Neural cell (in vitro differentiated cells): ENCODE results near the gene KIF12. TPM values are rescaled to one million over a fixed set of nuclear protein-coding genes. Genes with fewer than 3 reads are reported as not detected.

ENCODE experiments used
- H2AFZ ChIP-seq: fragments of 200-600, 300-800 bp; sonication (generic), shearing (Covaris generic); 2 replicates; pipeline ENCODE4 v1.6.0; 2014; ENCODE audit warnings: low read depth, mild to moderate bottlenecking, antibody characterized with exemption, low read length, moderate library complexity
- H3F3A ChIP-seq: fragments of 200-600 bp; shearing (Covaris generic); 2 replicates; pipeline ENCODE4 v1.6.1; 2016; ENCODE audit warnings: mild to moderate bottlenecking, moderate library complexity, mixed read lengths, antibody characterized with exemption, low read length; ENCODE audit not compliant: insufficient read depth, poor library complexity, severe bottlenecking
- H3K27ac ChIP-seq: fragments of 200-600, 300-800 bp; sonication (generic), shearing (Covaris generic); 2 replicates; pipeline ENCODE4 v1.5.1; 2014; ENCODE audit warnings: mild to moderate bottlenecking, low read length, moderate library complexity
- H3K27me3 ChIP-seq: fragments of 300-800, 200-600 bp; sonication (generic), shearing (Covaris generic); 2 replicates; pipeline ENCODE4 v1.6.0; 2014; ENCODE audit warnings: mild to moderate bottlenecking, low read depth, low read length, moderate library complexity; ENCODE audit not compliant: insufficient read depth
- H3K36me3 ChIP-seq: fragments of 300-800, 200-600 bp; sonication (generic), shearing (Covaris generic); 2 replicates; pipeline ENCODE4 v1.5.1; 2014; ENCODE audit warnings: mild to moderate bottlenecking, antibody characterized with exemption, low read length, moderate library complexity; ENCODE audit not compliant: insufficient read depth
- H3K4me2 ChIP-seq: fragments of 300-800, 200-600 bp; sonication (generic), shearing (Covaris generic); 2 replicates; pipeline ENCODE4 v1.6.0; 2014; ENCODE audit warnings: mild to moderate bottlenecking, low read length
- H3K4me3 ChIP-seq: fragments of 300-800, 200-600 bp; sonication (generic), shearing (Covaris generic); 2 replicates; pipeline ENCODE4 v1.5.1; 2014; ENCODE audit warnings: mild to moderate bottlenecking, low read length, moderate library complexity
- H3K79me2 ChIP-seq: fragments of 200-600 bp; shearing (Covaris generic); replicated peaks from 2 replicates; pipeline ENCODE4 v1.6.0; 2014; ENCODE audit warnings: mild to moderate bottlenecking, low read length, moderate library complexity; ENCODE audit not compliant: insufficient read depth
- H3K9ac ChIP-seq: fragments of 300-800, 200-600 bp; sonication (generic), shearing (Covaris generic); 2 replicates; pipeline ENCODE4 v1.6.1; 2016; ENCODE audit warnings: mild to moderate bottlenecking, low read length, mixed read lengths
- H3K9me2 ChIP-seq: fragments of 200-600 bp; shearing (Covaris generic); 2 replicates; pipeline ENCODE4 v1.6.1; 2016; ENCODE audit warnings: mild to moderate bottlenecking, low read length, mixed read lengths; ENCODE audit not compliant: insufficient read depth
- H3K9me3 ChIP-seq: fragments of 200-600, 300-800 bp; sonication (generic), shearing (Covaris generic); 2 replicates; pipeline ENCODE4 v1.6.1; 2016; ENCODE audit warnings: mild to moderate bottlenecking, mixed run types, low read length, moderate library complexity, mixed read lengths
- H4K20me1 ChIP-seq: fragments of 200-600 bp; shearing (Covaris generic); 2 replicates; pipeline ENCODE4 v1.6.1; 2016; ENCODE audit warnings: mild to moderate bottlenecking, mixed run types; ENCODE audit not compliant: insufficient read depth
- EP300 ChIP-seq: fragments of 450-650 bp; conservative IDR thresholded peaks from 2 replicates; pipeline ENCODE4 v1.6.1; 2014; ENCODE audit warnings: antibody characterized with exemption, mild to moderate bottlenecking, moderate library complexity; ENCODE audit not compliant: poor library complexity, severe bottlenecking
- EZH2 ChIP-seq: fragments of 200-600, 300-800 bp; shearing (Covaris generic), sonication (generic); IDR thresholded peaks from 2 replicates; pipeline ENCODE4 v1.6.1; 2014; ENCODE audit warnings: antibody characterized with exemption, low read length, borderline replicate concordance, mild to moderate bottlenecking; ENCODE audit not compliant: insufficient read depth, poor library complexity, severe bottlenecking
- MXI1 ChIP-seq: fragments of 450-650 bp; conservative IDR thresholded peaks from 2 replicates; pipeline ENCODE4 v1.6.1; 2014; ENCODE audit warnings: antibody characterized with exemption, mild to moderate bottlenecking; ENCODE audit not compliant: poor library complexity, severe bottlenecking
- POLR2AphosphoS5 ChIP-seq: IDR thresholded peaks from 2 replicates; pipeline ENCODE4 v1.6.1; 2012
- RAD21 ChIP-seq: fragments of 450-650 bp; conservative IDR thresholded peaks from 2 replicates; pipeline ENCODE4 v1.6.1; 2014; ENCODE audit warnings: antibody characterized with exemption, mild to moderate bottlenecking, moderate library complexity
- SMC3 ChIP-seq: fragments of 450-650 bp; conservative IDR thresholded peaks from 2 replicates; pipeline ENCODE4 v1.6.1; 2014; ENCODE audit warnings: antibody characterized with exemption, mild to moderate bottlenecking, moderate library complexity; ENCODE audit not compliant: poor library complexity
- TAF1 ChIP-seq: IDR thresholded peaks from 2 replicates; pipeline ENCODE4 v1.6.1; 2012; ENCODE audit warnings: low read depth
- polyA plus RNA-seq: library from polyadenylated mRNA; depleted of rRNA; stranded (reverse); fragments of >200 nt; gene quantifications from 2 replicates; pipeline ENCODE4 v1.2.3, GENCODE V29; 2014
- TF ChIP-seq, protein P1 (sequence below): fragments of 450-650 bp; IDR thresholded peaks from 2 replicates; pipeline ENCODE4 v1.5.1; 2014; ENCODE audit warnings: antibody characterized with exemption, mild to moderate bottlenecking, moderate library complexity; ENCODE audit not compliant: poor library complexity, severe bottlenecking
- TF ChIP-seq, protein P2 (sequence below): IDR thresholded peaks from 2 replicates; pipeline ENCODE4 v1.6.1; 2012; ENCODE audit warnings: borderline replicate concordance

Gene KIF12
- polyA plus RNA-seq, 1 donor from 2014 or later: not detected

DNA sequence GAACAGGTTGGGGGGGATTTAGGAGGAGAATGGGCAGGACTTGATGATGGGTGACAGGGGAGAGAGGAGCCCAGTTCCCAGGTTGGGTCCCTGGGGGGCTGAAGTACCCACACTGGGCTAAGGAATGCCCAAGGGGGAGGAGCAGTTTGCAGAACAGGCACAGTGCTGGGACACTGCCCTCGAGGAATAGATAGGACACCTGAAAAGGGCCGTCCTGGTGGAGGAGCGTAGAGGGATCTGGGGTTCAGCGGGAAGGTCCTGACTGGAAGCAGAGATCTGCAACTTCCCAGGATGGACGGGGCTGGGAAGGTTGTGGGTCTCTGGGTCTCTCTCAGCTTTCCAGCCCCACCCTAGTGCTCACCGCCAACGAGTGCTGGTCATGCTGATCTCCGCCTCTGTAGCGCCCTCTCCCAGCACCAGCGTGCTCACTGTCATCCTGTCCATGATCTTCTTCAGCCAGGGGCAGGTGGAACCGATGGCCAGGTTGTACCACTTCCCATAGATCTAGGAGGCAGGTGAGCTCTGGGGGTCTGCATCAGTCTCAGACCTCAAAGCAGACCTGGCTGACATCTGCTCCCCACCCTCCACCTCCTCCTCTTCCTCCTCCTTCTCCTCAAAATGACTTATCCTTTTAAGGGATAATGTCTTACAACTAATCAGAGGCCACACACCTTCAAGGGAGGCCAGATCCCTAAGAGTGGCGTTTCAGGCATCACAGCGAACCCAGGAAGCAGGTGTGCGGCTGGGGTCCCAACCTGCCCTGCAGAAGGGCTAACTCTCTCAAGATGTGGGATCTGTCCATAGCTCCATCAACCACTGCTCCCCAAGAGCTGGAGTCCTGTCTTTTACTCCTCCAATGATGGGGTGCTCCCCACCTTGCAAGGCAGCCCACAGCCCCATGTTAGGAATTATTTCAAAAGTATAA lies 22.6 kb downstream of the KIF12 start:
- Histone ChIP-seq H4K20me1 (no peaks in the 10 kb centered on the region), H3F3A (no peaks in the 10 kb centered on the region), H3K27ac (no peak overlapping the region), H3K9me2 (no peaks in the 10 kb centered on the region), H3K4me3 (no peak overlapping the region), H2AFZ (no peak overlapping the region), H3K36me3 (no peaks in the 10 kb centered on the region), H3K4me2 (no peak overlapping the region), H3K79me2 (no peaks in the 10 kb centered on the region), H3K9ac (no peak overlapping the region), H3K27me3 (no peaks in the 10 kb centered on the region), H3K9me3 (no peaks in the 10 kb centered on the region)
- TF ChIP-seq, protein P1, sequence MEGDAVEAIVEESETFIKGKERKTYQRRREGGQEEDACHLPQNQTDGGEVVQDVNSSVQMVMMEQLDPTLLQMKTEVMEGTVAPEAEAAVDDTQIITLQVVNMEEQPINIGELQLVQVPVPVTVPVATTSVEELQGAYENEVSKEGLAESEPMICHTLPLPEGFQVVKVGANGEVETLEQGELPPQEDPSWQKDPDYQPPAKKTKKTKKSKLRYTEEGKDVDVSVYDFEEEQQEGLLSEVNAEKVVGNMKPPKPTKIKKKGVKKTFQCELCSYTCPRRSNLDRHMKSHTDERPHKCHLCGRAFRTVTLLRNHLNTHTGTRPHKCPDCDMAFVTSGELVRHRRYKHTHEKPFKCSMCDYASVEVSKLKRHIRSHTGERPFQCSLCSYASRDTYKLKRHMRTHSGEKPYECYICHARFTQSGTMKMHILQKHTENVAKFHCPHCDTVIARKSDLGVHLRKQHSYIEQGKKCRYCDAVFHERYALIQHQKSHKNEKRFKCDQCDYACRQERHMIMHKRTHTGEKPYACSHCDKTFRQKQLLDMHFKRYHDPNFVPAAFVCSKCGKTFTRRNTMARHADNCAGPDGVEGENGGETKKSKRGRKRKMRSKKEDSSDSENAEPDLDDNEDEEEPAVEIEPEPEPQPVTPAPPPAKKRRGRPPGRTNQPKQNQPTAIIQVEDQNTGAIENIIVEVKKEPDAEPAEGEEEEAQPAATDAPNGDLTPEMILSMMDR: no peak
- TF ChIP-seq TAF1 (no peak), POLR2AphosphoS5 (no peak), EP300 (no peak)
- TF ChIP-seq, protein P2, sequence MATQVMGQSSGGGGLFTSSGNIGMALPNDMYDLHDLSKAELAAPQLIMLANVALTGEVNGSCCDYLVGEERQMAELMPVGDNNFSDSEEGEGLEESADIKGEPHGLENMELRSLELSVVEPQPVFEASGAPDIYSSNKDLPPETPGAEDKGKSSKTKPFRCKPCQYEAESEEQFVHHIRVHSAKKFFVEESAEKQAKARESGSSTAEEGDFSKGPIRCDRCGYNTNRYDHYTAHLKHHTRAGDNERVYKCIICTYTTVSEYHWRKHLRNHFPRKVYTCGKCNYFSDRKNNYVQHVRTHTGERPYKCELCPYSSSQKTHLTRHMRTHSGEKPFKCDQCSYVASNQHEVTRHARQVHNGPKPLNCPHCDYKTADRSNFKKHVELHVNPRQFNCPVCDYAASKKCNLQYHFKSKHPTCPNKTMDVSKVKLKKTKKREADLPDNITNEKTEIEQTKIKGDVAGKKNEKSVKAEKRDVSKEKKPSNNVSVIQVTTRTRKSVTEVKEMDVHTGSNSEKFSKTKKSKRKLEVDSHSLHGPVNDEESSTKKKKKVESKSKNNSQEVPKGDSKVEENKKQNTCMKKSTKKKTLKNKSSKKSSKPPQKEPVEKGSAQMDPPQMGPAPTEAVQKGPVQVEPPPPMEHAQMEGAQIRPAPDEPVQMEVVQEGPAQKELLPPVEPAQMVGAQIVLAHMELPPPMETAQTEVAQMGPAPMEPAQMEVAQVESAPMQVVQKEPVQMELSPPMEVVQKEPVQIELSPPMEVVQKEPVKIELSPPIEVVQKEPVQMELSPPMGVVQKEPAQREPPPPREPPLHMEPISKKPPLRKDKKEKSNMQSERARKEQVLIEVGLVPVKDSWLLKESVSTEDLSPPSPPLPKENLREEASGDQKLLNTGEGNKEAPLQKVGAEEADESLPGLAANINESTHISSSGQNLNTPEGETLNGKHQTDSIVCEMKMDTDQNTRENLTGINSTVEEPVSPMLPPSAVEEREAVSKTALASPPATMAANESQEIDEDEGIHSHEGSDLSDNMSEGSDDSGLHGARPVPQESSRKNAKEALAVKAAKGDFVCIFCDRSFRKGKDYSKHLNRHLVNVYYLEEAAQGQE: no peak

DNA sequence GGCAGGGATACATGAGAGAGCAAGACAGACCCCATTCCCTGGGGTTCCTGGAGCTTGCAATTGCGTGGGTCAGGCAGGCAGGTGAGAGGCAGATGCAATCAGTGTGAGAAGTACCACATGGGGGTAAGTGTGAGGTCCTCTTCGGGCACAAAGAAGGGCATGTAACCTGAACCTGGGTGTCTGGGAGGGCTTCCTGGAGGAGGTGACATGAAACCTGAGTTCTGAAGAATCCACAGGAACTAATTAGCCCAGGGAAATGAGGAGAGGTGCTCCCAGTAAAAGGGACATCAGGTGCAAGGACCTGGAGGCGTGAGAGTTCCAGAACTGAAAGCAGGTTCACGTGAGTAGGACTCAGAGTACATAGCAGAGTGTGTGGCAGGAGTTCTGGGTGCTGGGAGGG lies 23.5 kb downstream of the KIF12 start:
- Histone ChIP-seq H3K27me3 (no peaks in the 10 kb centered on the region), H3K9me3 (no peaks in the 10 kb centered on the region), H3K27ac (no peak overlapping the region), H3K4me2 (no peak overlapping the region), H3K4me3 (no peak overlapping the region), H3K9ac (no peak overlapping the region), H3K9me2 (no peaks in the 10 kb centered on the region), H4K20me1 (no peaks in the 10 kb centered on the region), H3K36me3 (no peaks in the 10 kb centered on the region), H3K79me2 (no peaks in the 10 kb centered on the region), H3F3A (no peaks in the 10 kb centered on the region), H2AFZ (no peak overlapping the region)
- TF ChIP-seq SMC3 (no peak), EZH2 (no peak), TAF1 (no peak), POLR2AphosphoS5 (no peak), RAD21 (no peak), EP300 (no peak), MXI1 (no peak)
- TF ChIP-seq, protein P2: no peak
- TF ChIP-seq, protein P1: no peak
